Activated naive CD4-positive, alpha-beta T cell (primary cell): ENCODE data around the gene COX4I1.

Experiments used
- DNase-seq, 4 experiments: peaks; one replicate each; lab custom pipeline; 2025; lab: John Stamatoyannopoulos, UW

Gene COX4I1

GRCh38 chr16:85767531-85767930 lies 32.0 kb upstream of the COX4I1 start:
- no peak for DNase-seq

- DNase-seq, result no peak
Measured at GRCh38 chr16:85768199-85768598, 31.3 kb upstream of the COX4I1 start.

DNA sequence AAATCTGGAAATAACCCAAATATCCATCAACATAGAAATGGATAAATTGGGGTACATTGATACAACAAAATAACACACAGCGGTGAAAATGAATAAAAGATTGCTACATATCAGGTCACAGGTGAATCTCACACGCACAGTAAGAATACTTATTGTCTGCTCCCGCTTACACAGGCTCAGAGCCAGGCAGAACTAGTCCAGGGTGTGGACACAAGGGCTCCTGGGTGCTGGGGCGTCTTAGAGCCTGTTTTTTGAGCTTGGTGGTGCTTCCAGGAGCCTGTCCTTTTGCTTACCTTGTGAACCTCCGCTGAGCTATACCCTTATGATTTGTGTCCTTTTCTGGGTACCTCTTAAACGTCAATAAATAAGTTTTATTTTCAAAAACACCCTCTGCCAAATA lies 28.8 kb upstream of the COX4I1 start:
- no peak for DNase-seq

DNA sequence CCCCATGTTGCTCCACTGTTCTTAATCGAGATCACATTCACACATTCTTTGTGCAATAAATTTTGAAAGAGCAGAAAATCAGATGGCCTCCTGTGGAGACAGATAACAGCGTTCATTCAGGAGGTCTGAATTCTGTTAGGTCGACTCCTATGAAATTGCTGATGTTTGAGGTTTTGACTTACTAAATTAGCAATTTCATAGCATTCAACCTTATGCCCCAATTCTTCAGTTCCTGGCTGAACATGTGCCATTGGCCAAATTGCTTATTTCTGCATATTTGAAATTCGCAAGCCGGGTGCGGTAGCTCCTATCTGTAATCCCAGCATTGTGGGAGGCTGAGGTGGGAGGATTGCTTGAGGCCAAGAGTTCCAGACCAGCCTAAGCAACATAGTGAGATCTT lies 26.5 kb upstream of the COX4I1 start:
- no peak for DNase-seq

DNA sequence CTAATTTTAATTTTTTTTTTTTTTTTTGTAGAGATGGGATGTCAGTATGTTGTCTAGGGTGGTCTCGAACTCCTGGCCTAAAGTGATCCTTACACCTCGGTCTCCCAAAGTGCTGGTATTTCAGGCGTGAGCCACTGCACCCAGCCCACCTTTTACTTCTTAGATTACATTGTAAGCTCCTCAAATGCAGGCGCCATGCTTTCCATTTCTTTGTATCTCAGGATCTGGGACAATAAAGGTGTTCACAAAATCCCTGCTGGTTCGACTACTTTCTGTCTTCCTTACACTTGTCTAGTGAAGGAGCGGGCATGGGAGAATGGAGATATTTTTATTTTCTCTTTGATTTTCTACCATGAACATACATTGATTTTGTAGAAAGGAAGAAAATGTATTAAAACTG lies 25.4 kb upstream of the COX4I1 start:
- no peak for DNase-seq

GRCh38 chr16:85774811-85775210 lies 24.7 kb upstream of the COX4I1 start:
- no peak for DNase-seq

DNA sequence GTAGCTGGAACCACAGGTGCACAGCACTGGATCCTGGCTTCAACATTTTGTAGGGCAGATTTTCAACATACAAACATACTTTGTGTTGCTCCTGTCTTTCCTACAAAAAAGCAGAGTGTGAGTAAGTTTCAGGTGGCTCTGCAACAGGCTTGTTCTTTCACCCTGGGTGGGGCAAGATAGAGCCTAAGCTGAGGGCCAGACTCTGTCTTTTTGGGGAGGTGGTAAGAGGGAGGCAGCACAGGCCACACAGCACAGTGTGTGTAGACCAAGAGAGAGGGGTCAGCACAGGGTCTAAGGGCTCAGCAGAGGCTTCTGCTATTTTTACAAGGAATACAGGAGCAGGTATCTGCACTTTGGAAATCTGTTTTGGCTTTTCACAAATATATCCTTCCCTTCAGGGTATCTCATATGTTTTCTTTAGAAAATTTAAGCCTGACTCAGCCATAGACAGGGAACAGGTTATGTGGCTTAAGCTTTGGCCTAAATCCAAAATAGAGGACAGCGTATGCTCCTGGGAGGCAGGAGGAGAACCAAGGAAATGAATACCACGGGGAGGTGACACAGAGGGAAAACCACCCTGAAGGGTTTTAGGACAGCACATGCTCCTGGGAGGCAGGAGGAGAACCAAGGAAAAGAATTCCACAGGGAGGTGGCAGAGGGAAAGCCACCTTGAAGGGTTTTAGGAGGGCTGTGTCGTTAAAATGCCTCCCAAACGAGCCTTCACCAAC lies 21.7 kb upstream of the COX4I1 start:
- DNase-seq, result no peak

DNA sequence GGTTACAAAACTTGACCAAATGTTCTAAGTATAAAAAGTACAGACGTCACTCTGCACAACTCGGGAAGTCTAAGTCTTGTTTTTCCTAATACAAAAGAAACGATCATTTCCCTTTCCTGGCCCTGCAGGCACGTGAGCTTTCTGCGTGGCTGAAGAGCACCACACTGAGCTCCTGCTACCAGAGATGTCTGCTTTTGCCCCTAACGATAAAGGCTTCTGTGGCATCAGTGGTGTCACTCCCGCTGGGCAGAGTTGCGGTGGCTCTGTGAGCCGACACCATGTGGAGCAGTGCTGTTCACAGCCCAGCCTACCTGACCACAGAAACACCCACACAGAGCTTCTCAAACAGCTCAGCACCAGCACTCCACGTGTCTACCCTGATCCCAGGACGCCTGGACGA lies 20.6 kb upstream of the COX4I1 start:
- no peak for DNase-seq

DNA sequence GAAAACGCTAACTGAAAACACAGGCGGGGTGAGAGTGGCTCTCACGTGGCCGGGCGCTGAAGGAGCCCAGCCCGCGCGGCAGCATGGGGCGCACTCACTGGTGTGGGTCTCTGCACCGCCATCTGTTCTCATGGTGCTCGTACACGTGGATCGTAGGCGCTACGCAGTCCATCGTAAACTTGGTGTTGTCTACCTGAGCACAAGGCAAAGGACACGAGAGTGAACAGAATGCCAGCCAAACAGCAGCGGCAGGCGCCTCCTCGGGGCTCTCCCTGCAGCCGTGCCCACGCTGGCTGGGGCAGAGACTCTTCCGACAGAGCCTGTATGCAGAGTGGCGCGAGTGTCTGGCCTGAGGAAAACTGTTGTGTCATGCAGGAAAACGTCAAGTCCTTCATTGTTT lies 19.2 kb upstream of the COX4I1 start:
- no peak for DNase-seq

DNA sequence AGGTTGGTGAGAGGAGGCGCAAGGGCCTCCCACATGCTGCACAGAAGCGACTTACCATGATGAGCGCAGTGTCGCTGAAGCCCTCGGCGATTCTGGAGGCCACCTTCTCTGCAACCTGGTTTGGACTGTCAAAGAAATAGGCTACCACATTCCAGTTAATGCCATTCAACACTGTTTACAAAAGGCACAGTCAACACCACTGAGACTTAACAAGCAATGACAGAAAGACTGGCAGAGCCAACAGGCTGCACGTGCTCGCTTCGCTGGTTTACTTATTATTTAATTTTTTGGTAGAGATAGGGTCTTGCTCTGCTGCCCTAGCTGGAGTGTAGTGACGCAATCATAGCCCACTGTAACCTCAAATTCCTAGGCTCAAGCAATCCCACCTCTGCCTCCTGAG lies 18.3 kb upstream of the COX4I1 start:
- DNase-seq, result no peak

- DNase-seq, result no peak
Measured at GRCh38 chr16:85781695-85782370, 17.7 kb upstream of the COX4I1 start.

DNA sequence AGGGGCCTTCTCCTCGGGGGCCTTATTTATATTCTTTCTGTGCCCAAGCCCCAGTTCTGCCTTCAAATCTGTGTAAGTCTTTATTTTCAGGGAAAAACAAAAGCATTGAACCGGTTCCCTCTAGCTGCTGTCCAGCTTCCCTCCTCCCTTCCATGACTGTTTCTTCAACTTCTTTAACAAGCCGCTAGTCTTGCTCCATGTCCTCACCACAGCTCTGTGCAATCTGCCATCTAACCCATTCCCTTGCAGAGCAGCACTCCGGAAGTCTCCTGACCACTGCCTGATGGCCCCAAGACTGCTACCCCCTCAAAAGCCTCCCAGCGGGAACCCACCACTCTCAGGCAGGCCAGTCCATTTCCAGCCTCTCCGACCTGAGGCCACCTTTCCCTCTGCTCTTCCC lies 17.0 kb upstream of the COX4I1 start:
- no peak for DNase-seq

DNA sequence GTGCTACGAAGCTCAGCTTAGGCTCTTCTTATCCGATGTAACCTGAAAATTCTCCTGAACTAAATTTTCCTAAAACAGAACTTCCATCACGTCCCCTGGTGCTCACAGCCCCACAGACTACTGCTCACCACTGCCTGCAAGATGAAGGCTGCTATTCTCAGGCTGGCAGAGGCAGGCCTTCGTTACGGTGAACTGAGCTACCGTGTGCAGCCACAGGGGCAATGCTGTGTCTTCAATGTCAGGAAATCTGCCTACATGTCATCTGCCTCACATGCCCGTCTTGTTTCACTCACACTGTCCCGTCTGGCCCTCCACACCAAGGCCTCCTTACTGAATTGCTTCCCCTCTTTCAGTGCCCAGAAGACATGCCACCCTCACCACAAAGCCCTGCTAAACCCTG lies 16.1 kb upstream of the COX4I1 start:
- DNase-seq, result no peak

DNA sequence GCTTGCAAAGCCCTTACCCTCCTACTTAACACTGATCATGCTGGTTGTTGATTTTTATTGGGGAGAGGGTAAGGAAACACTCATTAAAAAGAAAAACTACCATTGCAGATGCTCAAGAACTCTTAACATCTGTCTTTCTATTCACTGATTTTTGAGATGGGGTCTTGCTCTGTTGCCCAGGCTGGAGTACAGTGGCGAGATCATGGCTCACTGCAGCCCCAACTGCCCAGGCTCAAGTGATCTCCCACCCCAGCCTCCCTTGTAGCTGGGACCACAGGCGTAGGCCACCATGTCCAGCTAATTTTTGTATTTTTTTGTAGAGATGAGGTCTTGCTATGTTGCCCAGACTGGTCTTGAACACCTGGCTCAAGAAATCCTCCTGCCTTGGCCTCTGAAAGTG lies 14.7 kb upstream of the COX4I1 start:
- no peak for DNase-seq

- DNase-seq, result no peak
Measured at GRCh38 chr16:85785927-85786326, 13.6 kb upstream of the COX4I1 start.

- DNase-seq, result no peak
Measured at GRCh38 chr16:85788819-85789218, 10.7 kb upstream of the COX4I1 start.

GRCh38 chr16:85789773-85790172 lies 9.7 kb upstream of the COX4I1 start:
- DNase-seq, result no peak

- no peak for DNase-seq
Measured at GRCh38 chr16:85793662-85794298, 5.7 kb upstream of the COX4I1 start.

DNA sequence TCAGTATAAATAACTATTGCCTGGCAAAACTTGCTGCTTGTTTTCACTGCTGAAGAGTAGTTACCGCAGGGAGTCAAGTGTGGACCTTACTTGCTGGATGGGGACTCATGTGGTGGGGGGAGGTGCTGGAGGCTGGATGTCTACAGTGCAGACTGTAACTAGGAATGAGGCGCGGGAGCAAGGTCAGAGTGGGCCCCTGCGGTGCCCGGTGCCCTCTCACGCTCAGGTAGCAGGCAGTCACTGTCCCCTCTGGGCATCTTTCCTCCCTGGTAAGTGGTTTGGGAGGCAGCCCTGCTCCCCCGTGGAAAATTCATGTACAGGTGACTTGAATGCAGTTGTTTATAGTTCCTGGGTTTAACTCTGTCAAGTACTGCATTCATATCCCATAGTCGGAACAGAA lies 4.8 kb upstream of the COX4I1 start:
- no peak for DNase-seq

GRCh38 chr16:85796152-85796551 lies 3.3 kb upstream of the COX4I1 start:
- no peak for DNase-seq

GRCh38 chr16:85796599-85796998 lies 2.9 kb upstream of the COX4I1 start:
- no peak for DNase-seq

- DNase-seq, result no peak
Measured at GRCh38 chr16:85798283-85798776, 1.2 kb upstream of the COX4I1 start.

DNA sequence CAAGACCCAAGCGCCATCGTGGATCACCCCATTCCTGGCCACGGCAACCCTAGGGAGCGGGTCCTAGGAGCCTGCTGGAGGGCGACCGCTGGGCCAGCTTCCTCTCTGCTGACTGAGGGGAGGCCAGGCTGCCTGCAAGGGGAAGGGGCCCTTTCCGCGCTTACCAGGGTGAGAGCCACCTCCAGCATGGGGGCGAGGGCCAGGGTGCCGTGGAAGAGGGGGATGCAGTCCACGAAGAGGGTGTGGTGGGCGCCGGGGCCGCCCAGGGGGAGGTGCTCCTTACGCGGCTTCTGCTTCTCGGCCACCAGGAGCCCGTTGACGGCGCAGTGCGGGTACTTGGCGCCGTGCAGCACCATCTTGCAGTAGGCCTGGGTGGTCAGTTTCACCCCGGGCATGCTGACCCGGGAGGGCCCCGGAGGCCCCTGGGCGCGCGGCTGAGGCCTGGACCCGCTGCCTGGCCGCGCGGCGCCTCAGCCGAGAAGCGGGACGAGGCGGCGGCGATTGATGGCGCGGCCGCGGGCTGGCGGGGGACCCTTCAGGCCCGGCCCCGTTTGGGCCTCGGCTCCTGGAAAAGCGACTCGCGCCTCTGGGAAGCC lies 496 bp upstream of the COX4I1 start:
- peak in 2 of 4 experiments; percentile 13 to 26 for DNase-seq
